ENCODE data around the gene CACNB4. TPM values are rescaled to one million over a fixed set of nuclear protein-coding genes. Genes with fewer than 3 reads are reported as not detected.

The CACNB4 gene
- total RNA-seq, 1 experiment from 2014 or later: 0.22 TPM

- Histone ChIP-seq H3K9me3 (ENCODE audit: low read length) (no peaks in the 10 kb centered on the region), H2AFZ (ENCODE audit: low read length) (no peak overlapping the region), H3K79me2 (ENCODE audit: low read length) (no peaks in the 10 kb centered on the region), H3K27me3 (ENCODE audit: low read length) (no peaks in the 10 kb centered on the region), H3K4me3 (ENCODE audit: low read length) (no peak overlapping the region), H3K4me2 (ENCODE audit: low read depth, low read length, poor library complexity, severe bottlenecking) (no peak overlapping the region), H3K4me1 (ENCODE audit: low read length) (peaks cover 9% of the 10 kb centered on the region), H4K20me1 (ENCODE audit: insufficient read depth, low read depth, low read length) (no peaks in the 10 kb centered on the region), H3K27ac (ENCODE audit: low read length) (no peak overlapping the region), H3K36me3 (ENCODE audit: insufficient read depth, low read length) (no peaks in the 10 kb centered on the region), H3K9ac (ENCODE audit: low read length) (no peak overlapping the region), H3K9me2 (replicated peaks; ENCODE audit: insufficient read depth, low read length) (no peaks in the 10 kb centered on the region)
- no peak for DNase-seq
Measured at GRCh38 chr2:151907286-151908203, 191.3 kb downstream of the CACNB4 start.

- Histone ChIP-seq H3K9ac (ENCODE audit: low read length) (no peak overlapping the region), H3K4me2 (ENCODE audit: low read depth, low read length, poor library complexity, severe bottlenecking) (no peak overlapping the region), H3K4me1 (ENCODE audit: low read length) (peaks cover 9% of the 10 kb centered on the region), H3K27ac (ENCODE audit: low read length) (no peak overlapping the region), H3K9me3 (ENCODE audit: low read length) (no peaks in the 10 kb centered on the region), H2AFZ (ENCODE audit: low read length) (no peak overlapping the region), H3K4me3 (ENCODE audit: low read length) (no peak overlapping the region), H3K27me3 (ENCODE audit: low read length) (no peaks in the 10 kb centered on the region), H4K20me1 (ENCODE audit: insufficient read depth, low read depth, low read length) (no peaks in the 10 kb centered on the region), H3K79me2 (ENCODE audit: low read length) (no peaks in the 10 kb centered on the region), H3K36me3 (ENCODE audit: insufficient read depth, low read length) (no peaks in the 10 kb centered on the region), H3K9me2 (replicated peaks; ENCODE audit: insufficient read depth, low read length) (no peaks in the 10 kb centered on the region)
- DNase-seq: no peak
Measured at GRCh38 chr2:151906633-151906998, 192.2 kb downstream of the CACNB4 start.

GRCh38 chr2:151905963-151906632, 192.7 kb downstream of the CACNB4 start:
- no peaks in the 10 kb centered on the region for H3K27me3 ChIP-seq (ENCODE audit: low read length)
- H3K79me2 ChIP-seq (ENCODE audit: low read length): no peaks in the 10 kb centered on the region
- H3K9ac ChIP-seq (ENCODE audit: low read length): no peak overlapping the region
- H3K36me3 ChIP-seq (ENCODE audit: insufficient read depth, low read length): no peaks in the 10 kb centered on the region
- no peak overlapping the region for H3K4me3 ChIP-seq (ENCODE audit: low read length)
- H3K9me2 ChIP-seq (replicated peaks; ENCODE audit: insufficient read depth, low read length): no peaks in the 10 kb centered on the region
- no peaks in the 10 kb centered on the region for H4K20me1 ChIP-seq (ENCODE audit: insufficient read depth, low read depth, low read length)
- DNase-seq: no peak
- H2AFZ ChIP-seq (ENCODE audit: low read length): no peak overlapping the region
- no peaks in the 10 kb centered on the region for H3K9me3 ChIP-seq (ENCODE audit: low read length)
- H3K27ac ChIP-seq (ENCODE audit: low read length): no peak overlapping the region
- peaks cover 9% of the 10 kb centered on the region for H3K4me1 ChIP-seq (ENCODE audit: low read length)
- H3K4me2 ChIP-seq (ENCODE audit: low read depth, low read length, poor library complexity, severe bottlenecking): no peak overlapping the region

- H2AFZ ChIP-seq (ENCODE audit: low read length): no peak overlapping the region
- H3K36me3 ChIP-seq (ENCODE audit: insufficient read depth, low read length): no peaks in the 10 kb centered on the region
- H3K27me3 ChIP-seq (ENCODE audit: low read length): no peaks in the 10 kb centered on the region
- H3K9ac ChIP-seq (ENCODE audit: low read length): no peak overlapping the region
- no peaks in the 10 kb centered on the region for H4K20me1 ChIP-seq (ENCODE audit: insufficient read depth, low read depth, low read length)
- no peaks in the 10 kb centered on the region for H3K9me2 ChIP-seq (replicated peaks; ENCODE audit: insufficient read depth, low read length)
- no peak for DNase-seq
- H3K4me1 ChIP-seq (ENCODE audit: low read length): peaks cover 9% of the 10 kb centered on the region
- H3K4me2 ChIP-seq (ENCODE audit: low read depth, low read length, poor library complexity, severe bottlenecking): no peak overlapping the region
- no peaks in the 10 kb centered on the region for H3K9me3 ChIP-seq (ENCODE audit: low read length)
- no peaks in the 10 kb centered on the region for H3K79me2 ChIP-seq (ENCODE audit: low read length)
- H3K4me3 ChIP-seq (ENCODE audit: low read length): no peak overlapping the region
- H3K27ac ChIP-seq (ENCODE audit: low read length): no peak overlapping the region
Measured at GRCh38 chr2:151904807-151905206, 194.0 kb downstream of the CACNB4 start.

- no peak overlapping the region for H3K9ac ChIP-seq (ENCODE audit: low read length)
- H4K20me1 ChIP-seq (ENCODE audit: insufficient read depth, low read depth, low read length): no peaks in the 10 kb centered on the region
- peaks cover 9% of the 10 kb centered on the region for H3K4me1 ChIP-seq (ENCODE audit: low read length)
- H3K9me2 ChIP-seq (replicated peaks; ENCODE audit: insufficient read depth, low read length): no peaks in the 10 kb centered on the region
- no peaks in the 10 kb centered on the region for H3K27me3 ChIP-seq (ENCODE audit: low read length)
- no peaks in the 10 kb centered on the region for H3K36me3 ChIP-seq (ENCODE audit: insufficient read depth, low read length)
- H3K4me2 ChIP-seq (ENCODE audit: low read depth, low read length, poor library complexity, severe bottlenecking): no peak overlapping the region
- H3K9me3 ChIP-seq (ENCODE audit: low read length): no peaks in the 10 kb centered on the region
- H2AFZ ChIP-seq (ENCODE audit: low read length): no peak overlapping the region
- no peak overlapping the region for H3K27ac ChIP-seq (ENCODE audit: low read length)
- no peak for DNase-seq
- H3K79me2 ChIP-seq (ENCODE audit: low read length): no peaks in the 10 kb centered on the region
- no peak overlapping the region for H3K4me3 ChIP-seq (ENCODE audit: low read length)
Measured at GRCh38 chr2:151904021-151904420, 194.8 kb downstream of the CACNB4 start.

GRCh38 chr2:151902829-151903228, 196.0 kb downstream of the CACNB4 start:
- Histone ChIP-seq H2AFZ (ENCODE audit: low read length) (no peak overlapping the region), H3K36me3 (ENCODE audit: insufficient read depth, low read length) (no peaks in the 10 kb centered on the region), H4K20me1 (ENCODE audit: insufficient read depth, low read depth, low read length) (no peaks in the 10 kb centered on the region), H3K4me2 (ENCODE audit: low read depth, low read length, poor library complexity, severe bottlenecking) (no peak overlapping the region), H3K9me3 (ENCODE audit: low read length) (no peaks in the 10 kb centered on the region), H3K9me2 (replicated peaks; ENCODE audit: insufficient read depth, low read length) (no peaks in the 10 kb centered on the region), H3K27me3 (ENCODE audit: low read length) (no peaks in the 10 kb centered on the region), H3K27ac (ENCODE audit: low read length) (no peak overlapping the region), H3K4me1 (ENCODE audit: low read length) (peaks cover 9% of the 10 kb centered on the region), H3K79me2 (ENCODE audit: low read length) (no peaks in the 10 kb centered on the region), H3K9ac (ENCODE audit: low read length) (no peak overlapping the region), H3K4me3 (ENCODE audit: low read length) (no peak overlapping the region)
- DNase-seq: no peak

GRCh38 chr2:151900331-151900730, 198.5 kb downstream of the CACNB4 start:
- no peak for DNase-seq
- Histone ChIP-seq H3K9ac (ENCODE audit: low read length) (no peak overlapping the region), H3K9me3 (ENCODE audit: low read length) (no peaks in the 10 kb centered on the region), H3K4me1 (ENCODE audit: low read length) (no peaks in the 10 kb centered on the region), H3K4me3 (ENCODE audit: low read length) (no peak overlapping the region), H3K36me3 (ENCODE audit: insufficient read depth, low read length) (no peaks in the 10 kb centered on the region), H3K79me2 (ENCODE audit: low read length) (no peaks in the 10 kb centered on the region), H3K4me2 (ENCODE audit: low read depth, low read length, poor library complexity, severe bottlenecking) (no peak overlapping the region), H3K27me3 (ENCODE audit: low read length) (no peaks in the 10 kb centered on the region), H4K20me1 (ENCODE audit: insufficient read depth, low read depth, low read length) (no peaks in the 10 kb centered on the region), H3K9me2 (replicated peaks; ENCODE audit: insufficient read depth, low read length) (no peaks in the 10 kb centered on the region), H3K27ac (ENCODE audit: low read length) (no peak overlapping the region), H2AFZ (ENCODE audit: low read length) (no peak overlapping the region)

GRCh38 chr2:151899156-151899555, 199.7 kb downstream of the CACNB4 start:
- H3K27ac ChIP-seq (ENCODE audit: low read length): no peak overlapping the region
- no peaks in the 10 kb centered on the region for H3K27me3 ChIP-seq (ENCODE audit: low read length)
- H3K9ac ChIP-seq (ENCODE audit: low read length): no peak overlapping the region
- no peaks in the 10 kb centered on the region for H3K4me1 ChIP-seq (ENCODE audit: low read length)
- no peaks in the 10 kb centered on the region for H3K79me2 ChIP-seq (ENCODE audit: low read length)
- no peak overlapping the region for H2AFZ ChIP-seq (ENCODE audit: low read length)
- H3K4me2 ChIP-seq (ENCODE audit: low read depth, low read length, poor library complexity, severe bottlenecking): no peak overlapping the region
- DNase-seq: no peak
- no peaks in the 10 kb centered on the region for H3K9me2 ChIP-seq (replicated peaks; ENCODE audit: insufficient read depth, low read length)
- H4K20me1 ChIP-seq (ENCODE audit: insufficient read depth, low read depth, low read length): no peaks in the 10 kb centered on the region
- H3K9me3 ChIP-seq (ENCODE audit: low read length): no peaks in the 10 kb centered on the region
- H3K4me3 ChIP-seq (ENCODE audit: low read length): no peak overlapping the region
- H3K36me3 ChIP-seq (ENCODE audit: insufficient read depth, low read length): no peaks in the 10 kb centered on the region
